Keratinocyte (primary cell): ENCODE measurements around the gene STEAP3.

Experiments
- CTCF ChIP-seq, 3 experiments: IDR thresholded peaks in 1 of 3; conservative IDR thresholded peaks in 1 of 3; optimal IDR thresholded peaks in 1 of 3; 2 replicates in 2 of 3; 3 replicates in 1 of 3; pipeline versions ENCODE3 to v1.5.1; 2011; ENCODE audit warnings: low read length in 3 of 3, mild to moderate bottlenecking in 3 of 3, moderate library complexity in 2 of 3, control low read depth in 1 of 3, inconsistent platforms in 1 of 3; ENCODE audit not compliant: insufficient read depth in 2 of 3; ENCODE audit errors: extremely low read depth in 1 of 3
- EZH2 ChIP-seq: IDR thresholded peaks from one replicate; pipeline ENCODE4 v1.6.1; 2012; ENCODE audit warnings: inconsistent platforms, mild to moderate bottlenecking, low read length, moderate library complexity

- TF ChIP-seq CTCF (optimal IDR thresholded peaks at IDR 0.05 in 1 of 3, IDR thresholded peaks at IDR 0.05 in 1 of 3, conservative IDR thresholded peaks at IDR 0.05 in 1 of 3; ENCODE audit: extremely low read depth in 1 of 3, insufficient read depth in 2 of 3, low read length in 3 of 3) (no peak), EZH2 (no peak)
Observed at GRCh38 chr2:119295688-119296375, 72.2 kb downstream of the STEAP3 start.
